Ishikawa (cell line): ENCODE measurements around the gene DAGLB.

Source experiments
- CEBPB ChIP-seq: IDR thresholded peaks from 2 replicates; pipeline ENCODE4 v1.6.1; 2012
- CREB1 ChIP-seq: IDR thresholded peaks from 2 replicates; pipeline ENCODE4 v1.6.1; 2012; ENCODE audit warnings: low read depth
- EGR1 ChIP-seq: IDR thresholded peaks from 2 replicates; pipeline ENCODE4 v1.6.1; 2012
- EP300 ChIP-seq: IDR thresholded peaks from 2 replicates; pipeline ENCODE4 v1.6.1; 2012; ENCODE audit warnings: borderline replicate concordance
- FOXM1 ChIP-seq: IDR thresholded peaks from 2 replicates; pipeline ENCODE4 v1.6.1; 2012; ENCODE audit warnings: low read depth, borderline replicate concordance
- NFIC ChIP-seq: IDR thresholded peaks from 2 replicates; pipeline ENCODE4 v1.6.1; 2012
- RAD21 ChIP-seq: IDR thresholded peaks from 2 replicates; pipeline ENCODE4 v1.6.1; 2012; ENCODE audit warnings: low read depth
- TAF1 ChIP-seq: IDR thresholded peaks from 2 replicates; pipeline ENCODE4 v1.6.1; 2012; ENCODE audit warnings: low read depth, mild to moderate bottlenecking
- TCF12 ChIP-seq: IDR thresholded peaks from 2 replicates; pipeline ENCODE4 v1.6.1; 2012; ENCODE audit warnings: low read depth
- TEAD4 ChIP-seq: IDR thresholded peaks from 2 replicates; pipeline ENCODE4 v1.6.1; 2012
- YY1 ChIP-seq: IDR thresholded peaks from 2 replicates; pipeline ENCODE4 v1.6.1; 2012; ENCODE audit warnings: low read depth
- ZBTB7A ChIP-seq: IDR thresholded peaks from 2 replicates; pipeline ENCODE4 v1.6.1; 2012; ENCODE audit warnings: low read depth
- TF ChIP-seq, protein P1 (sequence below): IDR thresholded peaks from 2 replicates; pipeline ENCODE4 v1.6.1; 2012
- TF ChIP-seq, protein P2 (sequence below): IDR thresholded peaks from 2 replicates; pipeline ENCODE4 v1.6.1; 2012
- TF ChIP-seq, protein P3 (sequence below): IDR thresholded peaks from 2 replicates; pipeline ENCODE4 v1.6.1; 2012; ENCODE audit warnings: low read depth, mild to moderate bottlenecking

DAGLB gene

DNA sequence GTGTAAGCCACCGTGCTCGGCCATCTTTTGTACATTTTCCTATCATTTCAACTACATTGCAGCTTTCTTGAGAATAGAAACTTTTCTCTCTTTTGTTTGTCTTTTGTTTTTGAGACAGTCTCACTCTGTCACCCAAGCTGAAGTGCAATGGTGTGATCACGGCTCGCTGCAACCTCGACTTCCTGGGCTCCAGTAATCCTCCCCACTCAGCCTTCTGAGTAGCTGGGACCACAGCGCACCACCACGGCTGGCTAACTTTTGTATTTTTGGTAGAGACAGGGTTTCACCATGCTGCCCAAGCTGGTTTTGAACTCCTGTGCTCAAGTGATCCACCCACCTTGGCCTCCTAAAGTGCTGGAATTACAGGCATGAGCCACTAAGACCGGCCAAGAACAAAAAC lies 31.3 kb upstream of the DAGLB start:
- TF ChIP-seq YY1, result no peak
- TF ChIP-seq, protein P1, sequence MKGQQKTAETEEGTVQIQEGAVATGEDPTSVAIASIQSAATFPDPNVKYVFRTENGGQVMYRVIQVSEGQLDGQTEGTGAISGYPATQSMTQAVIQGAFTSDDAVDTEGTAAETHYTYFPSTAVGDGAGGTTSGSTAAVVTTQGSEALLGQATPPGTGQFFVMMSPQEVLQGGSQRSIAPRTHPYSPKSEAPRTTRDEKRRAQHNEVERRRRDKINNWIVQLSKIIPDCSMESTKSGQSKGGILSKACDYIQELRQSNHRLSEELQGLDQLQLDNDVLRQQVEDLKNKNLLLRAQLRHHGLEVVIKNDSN, result no peak
- TF ChIP-seq, protein P2, sequence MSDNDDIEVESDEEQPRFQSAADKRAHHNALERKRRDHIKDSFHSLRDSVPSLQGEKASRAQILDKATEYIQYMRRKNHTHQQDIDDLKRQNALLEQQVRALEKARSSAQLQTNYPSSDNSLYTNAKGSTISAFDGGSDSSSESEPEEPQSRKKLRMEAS, result no peak
- no peak for TF ChIP-seq RAD21
- no peak for TF ChIP-seq TCF12
- TF ChIP-seq NFIC, result no peak
- TF ChIP-seq TAF1, result no peak
- no peak for TF ChIP-seq ZBTB7A
- no peak for TF ChIP-seq EGR1
- no peak for TF ChIP-seq FOXM1
- no peak for TF ChIP-seq EP300
- TF ChIP-seq CEBPB, result no peak
- no peak for TF ChIP-seq CREB1
- TF ChIP-seq, protein P3, sequence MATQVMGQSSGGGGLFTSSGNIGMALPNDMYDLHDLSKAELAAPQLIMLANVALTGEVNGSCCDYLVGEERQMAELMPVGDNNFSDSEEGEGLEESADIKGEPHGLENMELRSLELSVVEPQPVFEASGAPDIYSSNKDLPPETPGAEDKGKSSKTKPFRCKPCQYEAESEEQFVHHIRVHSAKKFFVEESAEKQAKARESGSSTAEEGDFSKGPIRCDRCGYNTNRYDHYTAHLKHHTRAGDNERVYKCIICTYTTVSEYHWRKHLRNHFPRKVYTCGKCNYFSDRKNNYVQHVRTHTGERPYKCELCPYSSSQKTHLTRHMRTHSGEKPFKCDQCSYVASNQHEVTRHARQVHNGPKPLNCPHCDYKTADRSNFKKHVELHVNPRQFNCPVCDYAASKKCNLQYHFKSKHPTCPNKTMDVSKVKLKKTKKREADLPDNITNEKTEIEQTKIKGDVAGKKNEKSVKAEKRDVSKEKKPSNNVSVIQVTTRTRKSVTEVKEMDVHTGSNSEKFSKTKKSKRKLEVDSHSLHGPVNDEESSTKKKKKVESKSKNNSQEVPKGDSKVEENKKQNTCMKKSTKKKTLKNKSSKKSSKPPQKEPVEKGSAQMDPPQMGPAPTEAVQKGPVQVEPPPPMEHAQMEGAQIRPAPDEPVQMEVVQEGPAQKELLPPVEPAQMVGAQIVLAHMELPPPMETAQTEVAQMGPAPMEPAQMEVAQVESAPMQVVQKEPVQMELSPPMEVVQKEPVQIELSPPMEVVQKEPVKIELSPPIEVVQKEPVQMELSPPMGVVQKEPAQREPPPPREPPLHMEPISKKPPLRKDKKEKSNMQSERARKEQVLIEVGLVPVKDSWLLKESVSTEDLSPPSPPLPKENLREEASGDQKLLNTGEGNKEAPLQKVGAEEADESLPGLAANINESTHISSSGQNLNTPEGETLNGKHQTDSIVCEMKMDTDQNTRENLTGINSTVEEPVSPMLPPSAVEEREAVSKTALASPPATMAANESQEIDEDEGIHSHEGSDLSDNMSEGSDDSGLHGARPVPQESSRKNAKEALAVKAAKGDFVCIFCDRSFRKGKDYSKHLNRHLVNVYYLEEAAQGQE, result no peak
- no peak for TF ChIP-seq TEAD4

DNA sequence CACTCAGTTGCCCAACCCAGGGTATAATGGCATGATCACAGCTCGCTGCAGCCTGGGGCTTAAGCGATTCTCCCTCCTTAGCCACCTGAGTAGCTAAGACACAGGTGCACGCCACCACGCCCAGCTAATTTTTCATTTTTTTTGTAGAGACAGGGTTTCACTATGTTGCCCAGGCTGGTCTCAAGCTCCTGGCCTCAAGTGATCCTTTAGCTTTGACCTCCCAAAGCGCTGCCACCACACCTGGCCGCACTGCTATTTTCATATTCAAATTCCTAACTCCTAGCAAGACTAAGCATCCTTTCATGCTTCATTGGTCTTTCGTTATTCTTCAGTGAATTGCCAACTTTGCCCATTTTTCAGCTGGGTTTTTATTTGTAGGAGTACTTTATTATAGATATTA lies 30.4 kb upstream of the DAGLB start:
- TF ChIP-seq TAF1 (no peak), FOXM1 (no peak)
- TF ChIP-seq, protein P1, result no peak

DNA sequence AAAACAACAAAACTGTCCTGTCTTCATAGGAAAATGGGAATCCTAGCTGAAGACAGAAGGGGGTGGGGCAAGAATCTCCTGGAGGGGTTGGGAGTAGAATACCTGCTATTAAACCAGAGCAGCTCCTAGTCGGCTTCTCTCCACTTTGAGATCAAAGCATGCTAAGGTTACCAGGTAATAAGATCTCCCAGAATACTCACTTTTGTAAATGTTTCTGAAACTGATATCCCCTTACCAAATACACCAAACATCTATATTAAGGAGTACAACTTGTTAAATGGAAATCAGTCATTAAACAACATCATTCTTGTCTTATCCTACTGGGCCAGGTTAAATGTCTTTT lies 29.5 kb upstream of the DAGLB start:
- TF ChIP-seq, protein P2, result no peak
- TF ChIP-seq CREB1, result no peak
- TF ChIP-seq TEAD4, result no peak
- TF ChIP-seq YY1, result no peak
- no peak for TF ChIP-seq TCF12
- no peak for TF ChIP-seq RAD21
- TF ChIP-seq ZBTB7A, result no peak
- TF ChIP-seq EP300, result no peak
- TF ChIP-seq, protein P1, result no peak
- no peak for TF ChIP-seq FOXM1
- TF ChIP-seq TAF1, result no peak

DNA sequence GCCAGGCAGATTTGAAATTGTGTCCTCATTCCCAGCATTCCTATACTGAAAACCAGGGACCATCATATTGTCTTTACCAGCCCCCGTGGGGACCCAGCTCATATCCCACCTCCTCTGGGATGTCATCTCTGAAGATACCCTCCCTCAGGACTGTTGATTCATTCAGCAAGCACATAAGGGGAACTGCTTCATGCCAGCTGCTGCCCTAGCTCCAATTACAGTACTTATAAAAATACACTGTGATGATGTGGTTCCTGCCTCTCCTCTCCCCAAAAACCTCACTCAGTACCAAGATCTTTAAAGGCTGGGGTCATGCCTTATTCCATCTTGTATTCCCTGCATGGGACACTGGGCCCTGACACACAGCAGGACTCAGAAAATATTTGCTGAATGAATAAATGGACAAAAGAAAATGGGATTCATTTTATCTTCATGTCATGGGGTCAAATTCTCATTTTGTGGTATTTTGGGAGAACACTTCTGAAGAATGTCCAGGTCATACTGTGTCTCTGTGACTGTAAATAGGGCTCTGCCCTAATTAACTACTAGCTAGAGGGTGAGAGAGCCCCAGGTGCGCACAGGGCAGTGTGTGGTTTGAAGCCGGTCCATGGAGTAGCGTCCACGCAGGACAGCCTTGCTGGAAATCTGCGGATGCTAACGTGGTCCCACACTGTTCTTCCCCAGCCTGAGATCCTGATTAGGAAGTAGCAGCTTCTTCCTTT lies 29.0 kb upstream of the DAGLB start:
- TF ChIP-seq RAD21 (no peak), TCF12 (no peak), CEBPB (no peak), EGR1 (no peak), FOXM1 (no peak), ZBTB7A (no peak), TEAD4 (no peak), NFIC (no peak), CREB1 (no peak), TAF1 (no peak)
- TF ChIP-seq, protein P2, result no peak

DNA sequence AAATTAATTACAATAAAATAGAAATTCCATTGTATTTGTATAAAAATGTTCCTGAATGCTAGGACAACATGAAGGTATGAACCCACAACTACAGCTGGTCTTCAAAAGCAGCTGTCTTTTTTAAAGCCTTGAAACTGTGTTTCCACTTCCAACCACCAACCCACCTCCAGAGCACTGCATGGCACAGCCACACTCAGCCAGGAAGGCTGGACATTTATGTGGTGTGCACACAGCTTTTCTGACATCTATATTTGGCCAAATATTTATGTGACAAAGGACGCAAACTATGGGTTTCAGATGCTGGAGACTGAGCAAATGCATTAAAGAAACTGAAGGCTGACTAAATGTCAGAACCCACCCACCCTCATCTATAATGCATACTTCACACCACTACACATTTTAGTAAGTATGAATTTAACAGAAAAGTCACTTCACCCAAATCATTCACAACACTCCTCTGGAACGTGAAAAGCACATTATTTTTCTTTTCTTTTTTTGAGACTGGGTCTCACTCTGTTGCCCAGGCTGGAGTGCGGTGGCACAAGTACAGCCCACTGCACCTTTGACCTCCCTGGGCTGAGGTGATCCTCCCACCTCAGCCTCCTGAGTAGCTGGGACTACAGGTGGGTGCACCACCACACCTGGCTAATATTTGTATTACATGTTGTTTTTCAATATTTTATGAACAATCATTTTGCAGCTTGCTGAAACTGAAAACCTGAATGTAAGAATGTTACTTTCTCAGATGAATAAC lies 27.9 kb upstream of the DAGLB start:
- TF ChIP-seq ZBTB7A, result no peak
- TF ChIP-seq RAD21, result no peak
- TF ChIP-seq CEBPB, result no peak
- no peak for TF ChIP-seq NFIC
- TF ChIP-seq YY1, result no peak
- no peak for TF ChIP-seq TCF12
- no peak for TF ChIP-seq EP300

DNA sequence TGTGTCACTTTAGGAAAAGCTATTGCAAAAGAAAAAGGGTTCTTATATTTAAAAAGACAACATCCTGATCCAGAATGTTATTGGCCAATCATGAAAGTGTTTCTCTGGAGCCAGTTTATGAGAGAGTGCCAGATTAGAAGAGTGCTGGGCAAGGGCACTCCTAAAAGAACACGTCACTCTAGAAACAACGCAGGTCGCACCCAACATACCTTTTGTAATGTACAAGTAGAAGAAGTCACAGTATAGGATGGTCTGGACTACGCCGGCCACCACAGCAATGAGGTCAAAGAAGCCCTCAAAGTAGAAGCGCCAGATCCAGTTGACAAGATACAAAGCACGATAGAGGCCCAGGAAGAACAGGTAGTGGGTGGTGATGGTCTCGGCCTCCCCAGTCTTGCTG lies 18.1 kb upstream of the DAGLB start:
- TF ChIP-seq, protein P3, result no peak
- TF ChIP-seq TEAD4 (no peak), EP300 (no peak)
